NCI-H1105 (cell line): ENCODE data around the gene ERC2.

Experiments used
- DNase-seq: peaks from one replicate; lab custom pipeline; 2025; lab: John Stamatoyannopoulos, UW

The ERC2 gene

GRCh38 chr3:55746808-55747413 lies 721.4 kb downstream of the ERC2 start:
- DNase-seq: no peak

GRCh38 chr3:55742832-55743136 lies 725.5 kb downstream of the ERC2 start:
- DNase-seq: no peak

- no peak for DNase-seq
These were observed 726.0 kb downstream of the ERC2 start for GRCh38 chr3:55742022-55742831.

GRCh38 chr3:55737186-55737585 lies 731.1 kb downstream of the ERC2 start:
- no peak for DNase-seq

GRCh38 chr3:55735976-55736375 lies 732.3 kb downstream of the ERC2 start:
- DNase-seq: no peak

- no peak for DNase-seq
These were observed 736.5 kb downstream of the ERC2 start for GRCh38 chr3:55731741-55732140.

GRCh38 chr3:55729546-55729945 lies 738.7 kb downstream of the ERC2 start:
- DNase-seq: no peak

- no peak for DNase-seq
These were observed 739.7 kb downstream of the ERC2 start for GRCh38 chr3:55728461-55729100.

GRCh38 chr3:55726501-55726775 lies 741.8 kb downstream of the ERC2 start:
- no peak for DNase-seq

- no peak for DNase-seq
These were observed 742.4 kb downstream of the ERC2 start for GRCh38 chr3:55725681-55726500.

GRCh38 chr3:55724821-55725220 lies 743.4 kb downstream of the ERC2 start:
- no peak for DNase-seq

- no peak for DNase-seq
These were observed 743.9 kb downstream of the ERC2 start for GRCh38 chr3:55724407-55724784.

- no peak for DNase-seq
These were observed 744.4 kb downstream of the ERC2 start for GRCh38 chr3:55723653-55724406.

GRCh38 chr3:55721716-55722484 lies 746.4 kb downstream of the ERC2 start:
- DNase-seq: no peak

- DNase-seq: no peak
These were observed 747.7 kb downstream of the ERC2 start for GRCh38 chr3:55720614-55721013.

- no peak for DNase-seq
These were observed 748.8 kb downstream of the ERC2 start for GRCh38 chr3:55719508-55719907.

GRCh38 chr3:55719006-55719405 lies 749.3 kb downstream of the ERC2 start:
- no peak for DNase-seq

GRCh38 chr3:55718521-55718921 lies 749.7 kb downstream of the ERC2 start:
- DNase-seq: no peak

- no peak for DNase-seq
These were observed 750.2 kb downstream of the ERC2 start for GRCh38 chr3:55718074-55718473.

GRCh38 chr3:55717481-55717880 lies 750.8 kb downstream of the ERC2 start:
- no peak for DNase-seq

- DNase-seq: no peak
These were observed 751.5 kb downstream of the ERC2 start for GRCh38 chr3:55716611-55717225.
